H9 (cell line): Measurements from ENCODE around the gene NLE1. TPM values are rescaled to one million over a fixed set of nuclear protein-coding genes. Genes with fewer than 3 reads are reported as not detected.
"Not testable (repeated sequence)": the region's sequence is repeated elsewhere in the genome, so short reads cannot be mapped to it uniquely, and the experiment has no call there.

Experiments
- DNase-seq: peaks from one replicate; pipeline ENCODE4 v3.0.0-alpha.2; 2017
- H2AFZ ChIP-seq: one replicate; pipeline ENCODE4 v1.6.1; 2013; ENCODE audit warnings: mild to moderate bottlenecking, low read length, control low read depth, moderate library complexity
- H2AK5ac ChIP-seq: 2 replicates; pipeline ENCODE4 v1.6.1; 2013; ENCODE audit warnings: low read length, control low read depth, mixed read lengths; ENCODE audit not compliant: insufficient read length
- H2BK120ac ChIP-seq: one replicate; pipeline ENCODE4 v1.6.1; 2013; ENCODE audit warnings: low read depth, mild to moderate bottlenecking, low read length, control low read depth, inconsistent platforms; ENCODE audit not compliant: poor library complexity, severe bottlenecking
- H2BK12ac ChIP-seq: 2 replicates; pipeline ENCODE4 v1.6.1; 2013; ENCODE audit warnings: low read length, control low read depth, mixed read lengths, low read depth; ENCODE audit not compliant: insufficient read length
- H2BK15ac ChIP-seq: 2 replicates; pipeline ENCODE4 v1.6.1; 2013; ENCODE audit warnings: low read depth, low read length, control low read depth
- H2BK20ac ChIP-seq: one replicate; pipeline ENCODE4 v1.6.1; 2013; ENCODE audit warnings: low read depth, mild to moderate bottlenecking, low read length, control low read depth, inconsistent platforms; ENCODE audit not compliant: poor library complexity, severe bottlenecking
- H2BK5ac ChIP-seq: 2 replicates; pipeline ENCODE4 v1.6.1; 2013; ENCODE audit warnings: low read length, control low read depth, mixed read lengths; ENCODE audit not compliant: insufficient read length
- H3K14ac ChIP-seq: 2 replicates; pipeline ENCODE4 v1.6.1; 2013; ENCODE audit warnings: low read length, control low read depth; ENCODE audit not compliant: insufficient read depth
- H3K18ac ChIP-seq: 2 replicates; pipeline ENCODE4 v1.6.1; 2013; ENCODE audit warnings: low read depth, mild to moderate bottlenecking, mixed read lengths, low read length, control low read depth; ENCODE audit not compliant: insufficient read length
- H3K23ac ChIP-seq: 2 replicates; pipeline ENCODE4 v1.6.1; 2013; ENCODE audit warnings: low read length, control low read depth, mixed read lengths, low read depth; ENCODE audit not compliant: insufficient read length
- H3K23me2 ChIP-seq: 2 replicates; pipeline ENCODE4 v1.6.1; 2013; ENCODE audit warnings: low read depth, mild to moderate bottlenecking, mixed read lengths, low read length, control low read depth; ENCODE audit not compliant: insufficient read length, poor library complexity, severe bottlenecking
- H3K27ac ChIP-seq: 2 replicates; pipeline ENCODE4 v1.5.1; 2013; ENCODE audit warnings: low read length, control low read depth, mixed read lengths, low read depth; ENCODE audit not compliant: insufficient read length
- H3K27me3 ChIP-seq: 2 replicates; pipeline ENCODE4 v1.6.1; 2013; ENCODE audit warnings: low read length, control low read depth, inconsistent platforms; ENCODE audit not compliant: insufficient read depth
- H3K4ac ChIP-seq: 2 replicates; pipeline ENCODE4 v1.6.1; 2013; ENCODE audit warnings: low read depth, mild to moderate bottlenecking, control low read depth, inconsistent platforms, low read length, moderate library complexity
- H3K4me1 ChIP-seq: 2 replicates; pipeline ENCODE4 v1.6.1; 2013; ENCODE audit warnings: low read length, control low read depth, inconsistent platforms; ENCODE audit not compliant: insufficient read depth
- H3K4me2 ChIP-seq: 2 replicates; pipeline ENCODE4 v1.6.1; 2013; ENCODE audit warnings: low read length, control low read depth, mixed read lengths; ENCODE audit not compliant: insufficient read length, insufficient read depth
- H3K56ac ChIP-seq: 2 replicates; pipeline ENCODE4 v1.6.1; 2013; ENCODE audit warnings: low read depth, mild to moderate bottlenecking, mixed read lengths, low read length, control low read depth; ENCODE audit not compliant: insufficient read length
- H3K79me1 ChIP-seq: 2 replicates; pipeline ENCODE4 v1.6.1; 2013; ENCODE audit warnings: low read depth, mild to moderate bottlenecking, moderate library complexity, low read length, control low read depth, inconsistent platforms; ENCODE audit not compliant: insufficient read depth, poor library complexity, severe bottlenecking
- H3K79me2 ChIP-seq: 2 replicates; pipeline ENCODE4 v1.6.1; 2013; ENCODE audit warnings: low read length, control low read depth, inconsistent platforms; ENCODE audit not compliant: insufficient read depth
- H3K9ac ChIP-seq: 2 replicates; pipeline ENCODE4 v1.6.1; 2013; ENCODE audit warnings: low read length, control low read depth, mixed read lengths; ENCODE audit not compliant: insufficient read length; ENCODE audit errors: extremely low read depth
- H3K9me3 ChIP-seq: one replicate; pipeline ENCODE4 v1.6.1; 2013; ENCODE audit warnings: low read depth, low read length, inconsistent platforms; ENCODE audit not compliant: control insufficient read depth
- H3T11ph ChIP-seq: one replicate; pipeline ENCODE4 v1.6.1; 2013; ENCODE audit warnings: mild to moderate bottlenecking, low read length, control low read depth, inconsistent platforms
- H4K20me1 ChIP-seq: one replicate; pipeline ENCODE4 v1.6.1; 2013; ENCODE audit not compliant: control insufficient read depth, insufficient read length, insufficient read depth
- H4K5ac ChIP-seq: 2 replicates; pipeline ENCODE4 v1.6.1; 2013; ENCODE audit warnings: low read depth, mild to moderate bottlenecking, mixed read lengths, low read length, control low read depth; ENCODE audit not compliant: insufficient read length
- H4K8ac ChIP-seq: replicated peaks from 2 replicates; pipeline ENCODE4 v1.6.1; 2013; ENCODE audit warnings: low read length, control low read depth, mixed read lengths, low read depth; ENCODE audit not compliant: insufficient read length
- H4K91ac ChIP-seq: 2 replicates; pipeline ENCODE4 v1.6.1; 2013; ENCODE audit warnings: low read depth, mild to moderate bottlenecking, moderate library complexity, mixed read lengths, low read length, control low read depth; ENCODE audit not compliant: insufficient read length
- H3K27ac Mint-ChIP-seq, 3 experiments: 2 replicates in 2 of 3; 3 replicates in 1 of 3; pipeline ENCODE4 v1.8.0; 2020 to 2021; ENCODE audit warnings: mixed read lengths in 3 of 3, mild to moderate bottlenecking in 1 of 3, moderate library complexity in 1 of 3
- H3K27me3 Mint-ChIP-seq: 2 replicates; pipeline ENCODE4 v1.8.0; 2021; ENCODE audit warnings: low read depth, mild to moderate bottlenecking, moderate library complexity, mixed read lengths
- H3K36me3 Mint-ChIP-seq, 3 experiments: 2 replicates in 2 of 3; 3 replicates in 1 of 3; pipeline ENCODE4 v1.8.0; 2020 to 2021; ENCODE audit warnings: low read depth in 3 of 3, mixed read lengths in 3 of 3; ENCODE audit not compliant: insufficient read depth in 1 of 3
- H3K4me1 Mint-ChIP-seq, 2 experiments: 2 replicates each; pipeline ENCODE4 v1.8.0; 2020; ENCODE audit warnings: mixed read lengths in 2 of 2
- H3K4me3 Mint-ChIP-seq, 2 experiments: 2 replicates in 1 of 2; 3 replicates in 1 of 2; pipeline ENCODE4 v1.8.0; 2020 to 2021; ENCODE audit warnings: mild to moderate bottlenecking in 2 of 2, mixed read lengths in 2 of 2, moderate library complexity in 1 of 2
- H3K9me3 Mint-ChIP-seq, 2 experiments: 2 replicates in 1 of 2; 3 replicates in 1 of 2; pipeline ENCODE4 v1.8.0; 2020; ENCODE audit warnings: mild to moderate bottlenecking in 2 of 2, mixed read lengths in 2 of 2, moderate library complexity in 1 of 2
- CTCF ChIP-seq: fragments of 200-600 bp; sonication (generic); conservative IDR thresholded peaks from 3 replicates; pipeline ENCODE4 v1.8.0; 2021; ENCODE audit warnings: antibody characterized with exemption, mild to moderate bottlenecking
- WGBS: extraction: QIAGEN DNeasy Blood & Tissue Kit; methylation state at CpG from one replicate; pipeline ENCODE4 v1.1.7; 2013; ENCODE audit warnings: missing lambda C conversion rate, low lambda C conversion rate, mixed read lengths; ENCODE audit not compliant: insufficient read length; ENCODE audit errors: extremely low coverage; 5-methylcytosine and 5-hydroxymethylcytosine counted together
- total RNA-seq: library from RNA; stranded (reverse); gene quantifications from 2 replicates; pipeline ENCODE4 v1.2.1, GENCODE V29; 2021

NLE1 gene
- total RNA-seq, 1 experiment from 2014 or later, result 43.9 TPM

- H3K27ac Mint-ChIP-seq, result peak overlapping the region in 2 of 3 experiments; percentile 67 to 86; a peak in 4 of 7 replicates
These were observed 25.3 kb downstream of the NLE1 start for GRCh38 chr17:35116845-35117244.

GRCh38 chr17:35110791-35111190 is 31.3 kb downstream of the NLE1 start:
- not testable (repeated sequence) for H3K4me1 Mint-ChIP-seq, H3K27ac Mint-ChIP-seq, H2AK5ac ChIP-seq, H3K9me3 Mint-ChIP-seq, H3K79me1 ChIP-seq, H2BK120ac ChIP-seq, H2BK15ac ChIP-seq, DNase-seq, H4K91ac ChIP-seq, H4K20me1 ChIP-seq, H3K4ac ChIP-seq, H3K27me3 Mint-ChIP-seq, H3K27ac ChIP-seq, H3K23ac ChIP-seq, H3K79me2 ChIP-seq, H2AFZ ChIP-seq, H3K4me1 ChIP-seq, H2BK20ac ChIP-seq, H3K23me2 ChIP-seq, H3K9ac ChIP-seq, H4K8ac ChIP-seq, H3K9me3 ChIP-seq, H3K18ac ChIP-seq, H3K27me3 ChIP-seq, H3K56ac ChIP-seq, H2BK5ac ChIP-seq, H3K4me3 Mint-ChIP-seq, H2BK12ac ChIP-seq, H3K14ac ChIP-seq, H3K4me2 ChIP-seq, H4K5ac ChIP-seq, H3T11ph ChIP-seq
- H3K36me3 Mint-ChIP-seq, result peaks cover 2 to 20% (median 16%) of the 10 kb centered on the region in 3 experiments; a peak in 5 of 7 replicates
- no CpG with 5 or more reads among the region's 17 CpGs for WGBS

More at GRCh38 chr17:35116845-35117244, 25.3 kb downstream of the NLE1 start:
- Histone ChIP-seq H3K56ac (no peak overlapping the region), H3T11ph (no peak overlapping the region), H3K79me1 (no peaks in the 10 kb centered on the region), H3K27ac (no peak overlapping the region), H3K79me2 (no peaks in the 10 kb centered on the region), H3K9ac (no peak overlapping the region), H3K4me1 (no peaks in the 10 kb centered on the region; the same call in 1 of the 2 replicates), H3K18ac (no peak overlapping the region), H3K23ac (no peak overlapping the region), H3K4me2 (no peak overlapping the region), H2AFZ (no peak overlapping the region), H4K5ac (no peak overlapping the region), H2BK12ac (no peak overlapping the region), H3K4ac (no peak overlapping the region), H4K91ac (no peak overlapping the region), H2BK20ac (no peak overlapping the region), H2BK15ac (no peak overlapping the region), H3K14ac (no peak overlapping the region), H3K27me3 (no peaks in the 10 kb centered on the region), H2AK5ac (no peak overlapping the region), H3K23me2 (peaks cover 5% of the 10 kb centered on the region), H2BK5ac (no peak overlapping the region), H4K8ac (no peak overlapping the region), H3K9me3 (no peaks in the 10 kb centered on the region), H4K20me1 (peaks cover 2% of the 10 kb centered on the region), H2BK120ac (no peak overlapping the region)
- Mint-ChIP-seq H3K27me3 (peaks cover 16% of the 10 kb centered on the region), H3K4me3 (peak overlapping the region in 1 of 2 experiments; percentile 33; a peak in 3 of 5 replicates), H3K4me1 (peaks cover 21 to 23% of the 10 kb centered on the region in 2 experiments), H3K9me3 (no peaks in the 10 kb centered on the region), H3K36me3 (peaks cover 4 to 18% (median 6%) of the 10 kb centered on the region in 3 experiments)
- DNase-seq, result peak; percentile 59
- TF ChIP-seq CTCF, result peak; percentile 22; the same call in 1 of the 3 replicates
- WGBS, result no CpG with 5 or more reads among the region's 12 CpGs
